ENCODE measurements around the gene LRG1. TPM values are rescaled to one million over a fixed set of nuclear protein-coding genes. Genes with fewer than 3 reads are reported as not detected.

Gene LRG1
- total RNA-seq, 1 donor from 2014 or later, result 1.2 TPM

- Mint-ChIP-seq H3K4me1 (ENCODE audit: unreplicated experiment) (peaks cover 23% of the 10 kb centered on the region), H3K27ac (peak overlapping the region; percentile 50), H3K9me3 (no peaks in the 10 kb centered on the region), H3K4me3 (peak overlapping the region; percentile 2), H3K36me3 (no peaks in the 10 kb centered on the region), H3K27me3 (peaks cover 29% of the 10 kb centered on the region)
- TF ChIP-seq, protein P1, sequence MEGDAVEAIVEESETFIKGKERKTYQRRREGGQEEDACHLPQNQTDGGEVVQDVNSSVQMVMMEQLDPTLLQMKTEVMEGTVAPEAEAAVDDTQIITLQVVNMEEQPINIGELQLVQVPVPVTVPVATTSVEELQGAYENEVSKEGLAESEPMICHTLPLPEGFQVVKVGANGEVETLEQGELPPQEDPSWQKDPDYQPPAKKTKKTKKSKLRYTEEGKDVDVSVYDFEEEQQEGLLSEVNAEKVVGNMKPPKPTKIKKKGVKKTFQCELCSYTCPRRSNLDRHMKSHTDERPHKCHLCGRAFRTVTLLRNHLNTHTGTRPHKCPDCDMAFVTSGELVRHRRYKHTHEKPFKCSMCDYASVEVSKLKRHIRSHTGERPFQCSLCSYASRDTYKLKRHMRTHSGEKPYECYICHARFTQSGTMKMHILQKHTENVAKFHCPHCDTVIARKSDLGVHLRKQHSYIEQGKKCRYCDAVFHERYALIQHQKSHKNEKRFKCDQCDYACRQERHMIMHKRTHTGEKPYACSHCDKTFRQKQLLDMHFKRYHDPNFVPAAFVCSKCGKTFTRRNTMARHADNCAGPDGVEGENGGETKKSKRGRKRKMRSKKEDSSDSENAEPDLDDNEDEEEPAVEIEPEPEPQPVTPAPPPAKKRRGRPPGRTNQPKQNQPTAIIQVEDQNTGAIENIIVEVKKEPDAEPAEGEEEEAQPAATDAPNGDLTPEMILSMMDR (conservative IDR thresholded peaks at IDR 0.05), result peak; percentile 83
- DNase-seq (ENCODE audit: extremely low spot score, unreplicated experiment), result no peak
These were observed 36.4 kb upstream of the LRG1 start for GRCh38 chr19:4576016-4576933.

DNA sequence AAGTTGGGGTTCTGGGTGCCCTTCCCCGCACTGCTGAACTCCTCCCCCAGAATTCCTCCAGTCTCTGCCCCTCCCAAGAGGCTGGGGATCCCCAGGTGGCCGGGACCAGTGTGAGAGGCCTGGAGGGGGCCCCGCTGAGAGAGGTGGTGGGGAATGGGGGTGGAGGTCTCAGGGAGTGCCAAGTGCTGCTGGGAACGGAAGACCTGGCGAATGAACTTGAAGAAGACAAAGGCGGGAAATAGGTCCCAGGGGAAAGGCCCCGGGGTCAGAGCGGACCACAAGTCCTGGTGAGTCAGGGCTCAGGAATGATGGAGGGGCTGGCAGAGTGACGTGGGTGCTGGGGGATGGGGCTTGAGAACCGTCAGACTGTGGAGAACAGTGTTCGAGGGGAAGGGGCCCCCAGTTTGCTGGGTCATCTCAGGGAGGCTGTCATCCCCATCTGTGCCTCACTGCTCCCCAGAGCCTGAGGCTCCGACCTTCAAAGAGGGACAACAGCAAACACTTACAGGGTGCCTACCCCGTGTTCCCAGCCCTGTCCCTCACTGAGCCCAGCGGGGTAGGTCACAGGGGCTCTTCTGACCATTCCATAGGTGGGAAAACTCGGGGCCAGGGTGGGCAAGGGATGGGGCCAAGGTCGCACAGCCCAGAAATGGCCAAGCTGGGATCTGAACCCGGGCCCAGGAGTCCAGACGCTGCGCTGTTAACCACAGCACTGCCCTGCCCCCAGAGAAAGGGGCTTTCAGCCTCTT, 35.6 kb upstream of the LRG1 start:
- Mint-ChIP-seq H3K36me3 (no peaks in the 10 kb centered on the region), H3K4me3 (no peak overlapping the region), H3K9me3 (no peaks in the 10 kb centered on the region), H3K27me3 (peaks cover 29% of the 10 kb centered on the region), H3K4me1 (ENCODE audit: unreplicated experiment) (peaks cover 23% of the 10 kb centered on the region), H3K27ac (peak overlapping the region; percentile 50)
- TF ChIP-seq, protein P1 (conservative IDR thresholded peaks at IDR 0.05), result no peak
- no peak for DNase-seq (ENCODE audit: extremely low spot score, unreplicated experiment)

- no peak for DNase-seq (ENCODE audit: extremely low spot score, unreplicated experiment)
- no peak overlapping the region for H3K4me3 Mint-ChIP-seq
- H3K36me3 Mint-ChIP-seq, result no peaks in the 10 kb centered on the region
- H3K9me3 Mint-ChIP-seq, result no peaks in the 10 kb centered on the region
- H3K27ac Mint-ChIP-seq, result no peak overlapping the region
- TF ChIP-seq, protein P1 (conservative IDR thresholded peaks at IDR 0.05), result no peak
- H3K4me1 Mint-ChIP-seq (ENCODE audit: unreplicated experiment), result peaks cover 20% of the 10 kb centered on the region
- H3K27me3 Mint-ChIP-seq, result peaks cover 13% of the 10 kb centered on the region
These were observed 33.8 kb upstream of the LRG1 start for GRCh38 chr19:4573682-4574081.

- Mint-ChIP-seq H3K4me3 (no peak overlapping the region), H3K27ac (no peak overlapping the region), H3K4me1 (ENCODE audit: unreplicated experiment) (peaks cover 19% of the 10 kb centered on the region), H3K27me3 (peaks cover 7% of the 10 kb centered on the region), H3K9me3 (no peaks in the 10 kb centered on the region), H3K36me3 (no peaks in the 10 kb centered on the region)
- no peak for DNase-seq (ENCODE audit: extremely low spot score, unreplicated experiment)
- TF ChIP-seq, protein P1 (conservative IDR thresholded peaks at IDR 0.05), result no peak
These were observed 31.6 kb upstream of the LRG1 start for GRCh38 chr19:4571305-4571917.

- Mint-ChIP-seq H3K27ac (no peak overlapping the region), H3K4me1 (ENCODE audit: unreplicated experiment) (peaks cover 14% of the 10 kb centered on the region), H3K4me3 (no peak overlapping the region), H3K9me3 (no peaks in the 10 kb centered on the region), H3K36me3 (no peaks in the 10 kb centered on the region), H3K27me3 (peaks cover 2% of the 10 kb centered on the region)
- no peak for DNase-seq (ENCODE audit: extremely low spot score, unreplicated experiment)
- TF ChIP-seq, protein P1 (conservative IDR thresholded peaks at IDR 0.05), result no peak
These were observed 31.1 kb upstream of the LRG1 start for GRCh38 chr19:4570916-4571304.

Data from type B pancreatic cell (in vitro differentiated cells).